GM19043 (cell line): ENCODE results near the gene OTOP2.

Experiments
- ATAC-seq: cut with Tn5 transposase; IDR thresholded peaks from one replicate; pipeline ENCODE4 v1.9.1; 2021; ENCODE audit warnings: low read depth; ENCODE audit not compliant: unreplicated experiment

OTOP2 gene

DNA sequence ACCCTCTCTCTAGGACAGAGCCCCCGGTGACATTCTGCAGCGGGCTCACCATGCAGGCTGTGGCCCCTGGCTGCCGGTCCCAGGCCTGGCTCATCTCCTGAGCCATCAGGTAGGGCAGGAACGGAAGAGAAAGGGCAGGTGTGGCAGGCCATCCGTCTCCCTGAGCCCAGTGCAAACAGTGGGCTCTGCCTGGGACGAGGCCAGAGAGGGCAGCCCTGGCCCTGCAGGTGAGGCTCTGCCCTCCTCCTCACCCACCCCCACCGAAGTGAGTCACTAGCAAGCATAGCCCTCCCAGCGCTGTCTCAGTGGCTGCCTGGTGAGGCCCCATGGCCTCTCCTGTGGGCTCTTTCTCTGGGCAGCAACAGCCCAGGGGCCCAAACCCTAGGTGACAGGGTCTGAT, 26.1 kb downstream of the OTOP2 start:
- ATAC-seq, result no peak

DNA sequence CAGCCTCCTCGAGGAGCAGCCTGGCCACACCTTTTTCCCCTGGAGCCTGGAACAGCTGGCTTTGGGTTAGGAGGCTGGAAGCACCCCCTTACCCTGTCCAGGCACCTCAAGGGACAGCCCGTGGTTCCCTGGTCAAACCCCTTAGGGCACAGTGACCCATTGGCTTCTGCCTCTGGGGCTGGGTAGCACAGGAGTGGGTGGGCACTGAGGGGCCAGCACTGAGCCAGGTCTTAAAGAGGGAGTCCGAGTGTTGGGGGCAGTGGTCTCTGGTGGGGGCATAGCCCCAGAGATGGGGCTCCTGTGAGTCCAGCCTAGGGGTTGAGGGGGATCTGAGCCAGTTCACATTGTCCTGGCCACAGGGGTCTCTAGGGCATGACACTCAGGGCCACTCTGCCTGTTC, 27.0 kb downstream of the OTOP2 start:
- no peak for ATAC-seq

DNA sequence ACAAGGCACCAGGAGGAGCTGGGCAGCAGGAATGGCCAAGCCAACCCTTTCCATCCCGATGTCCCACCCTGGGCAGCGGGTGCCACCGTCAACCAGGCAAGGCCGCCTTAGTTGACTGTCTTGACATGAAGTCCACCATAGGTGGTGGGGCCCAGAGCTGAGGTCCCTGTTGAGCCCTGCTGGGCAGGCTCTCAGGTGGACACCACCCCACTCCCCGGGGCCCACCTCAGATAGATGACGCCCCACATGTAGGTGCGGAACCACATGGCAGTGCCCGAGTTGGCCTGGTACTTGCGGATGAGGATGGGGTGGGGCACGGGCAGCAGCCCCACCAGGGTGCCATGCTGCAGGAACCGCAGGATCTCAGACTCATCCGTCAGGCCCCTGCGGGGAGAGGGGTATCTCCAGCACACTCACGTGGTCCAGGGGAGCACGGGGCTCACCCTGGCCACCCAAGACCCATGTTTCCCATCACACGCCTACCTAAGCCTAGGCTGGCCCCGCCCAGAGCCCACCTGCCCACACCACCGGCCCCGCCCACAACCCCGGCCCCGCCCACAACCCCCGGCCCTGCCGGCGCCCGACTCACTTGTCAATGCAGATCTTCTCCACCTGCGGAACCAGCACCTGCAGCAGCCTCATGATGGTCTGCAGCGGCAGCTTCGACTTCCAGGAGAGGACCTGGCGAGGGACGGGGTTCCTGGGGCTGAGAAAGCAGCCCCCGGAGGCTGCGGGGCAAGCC, 27.8 kb downstream of the OTOP2 start:
- no peak for ATAC-seq

DNA sequence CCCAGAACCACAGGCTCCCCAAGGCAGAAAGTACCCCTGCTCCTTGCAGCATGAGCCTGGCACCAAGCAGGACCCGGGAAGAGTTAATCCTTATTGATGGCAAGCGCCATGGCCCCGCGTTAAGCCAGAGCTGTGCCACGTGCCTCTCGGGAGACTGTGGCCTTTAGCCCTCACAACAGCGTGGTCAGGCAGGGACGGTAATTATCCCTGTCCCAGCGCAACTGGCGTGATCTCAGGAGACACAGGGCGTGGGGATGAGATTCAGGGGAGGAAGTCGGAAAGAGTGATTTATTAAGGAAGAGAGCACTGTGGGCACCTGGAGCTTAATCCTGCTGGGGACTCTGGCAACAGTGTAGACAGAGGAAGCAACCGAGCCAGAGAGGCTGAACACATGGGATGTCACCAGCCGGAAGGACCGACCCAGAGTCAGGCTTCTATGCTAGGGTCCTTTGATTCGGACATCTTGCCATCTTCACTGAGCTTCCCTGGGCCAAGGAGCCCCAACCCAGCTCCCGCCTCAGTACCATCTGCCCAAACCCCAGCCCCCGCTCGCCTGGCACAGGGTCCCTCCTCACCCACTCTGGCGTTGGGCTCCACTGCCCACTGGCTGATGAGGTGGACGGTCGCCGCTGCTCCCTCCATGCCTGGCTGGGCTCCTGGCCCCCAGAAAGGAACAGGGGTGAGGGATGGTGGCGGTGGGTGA, 28.5 kb downstream of the OTOP2 start:
- no peak for ATAC-seq

DNA sequence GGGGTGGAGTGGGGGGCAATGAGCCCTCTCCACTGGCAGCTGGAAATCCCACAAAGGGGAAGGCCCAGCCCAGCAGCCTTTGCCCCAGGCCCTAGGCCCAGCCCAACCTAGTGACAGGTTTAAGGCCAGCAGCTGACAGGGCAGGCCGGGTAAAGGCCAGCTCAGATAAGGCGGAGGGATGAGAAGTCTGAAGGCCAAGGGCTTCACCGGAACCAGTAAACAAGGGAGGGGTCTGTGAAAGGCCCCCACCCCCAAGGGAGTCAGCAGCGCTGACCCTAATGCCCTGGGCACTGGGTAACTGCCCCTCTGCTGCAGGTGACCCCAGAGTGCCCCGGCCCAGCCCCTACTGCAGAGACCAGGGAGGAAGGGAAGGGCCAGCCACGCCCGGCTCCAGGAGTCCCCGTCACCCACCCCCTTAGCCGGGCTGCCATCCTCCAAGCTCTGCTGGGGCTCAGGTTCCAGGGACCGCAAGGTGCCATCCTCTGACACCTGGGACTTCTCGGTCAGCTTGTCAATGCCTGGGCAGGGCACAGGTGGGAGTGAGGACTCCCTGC, 29.1 kb downstream of the OTOP2 start:
- no peak for ATAC-seq

DNA sequence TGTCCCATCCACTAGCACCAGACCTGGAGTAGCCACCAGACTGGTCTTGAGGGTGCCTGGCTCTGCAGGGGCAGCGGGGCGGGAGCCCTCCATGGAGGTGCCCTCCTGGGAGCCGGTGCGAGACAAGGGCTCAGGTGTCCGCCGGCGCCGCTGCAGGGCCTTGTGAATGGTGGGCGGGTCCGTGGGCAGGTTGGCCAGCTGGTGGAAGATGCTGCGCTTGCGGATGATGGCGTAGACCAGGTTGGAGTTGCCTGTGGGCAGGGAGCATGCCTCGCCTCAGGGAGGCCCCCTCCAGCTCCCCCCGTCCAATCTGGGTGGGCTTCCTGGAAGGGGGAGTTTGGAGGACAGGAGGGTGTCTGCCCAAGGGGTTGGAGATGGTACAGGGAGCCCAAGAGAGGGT, 30.0 kb downstream of the OTOP2 start:
- no peak for ATAC-seq

DNA sequence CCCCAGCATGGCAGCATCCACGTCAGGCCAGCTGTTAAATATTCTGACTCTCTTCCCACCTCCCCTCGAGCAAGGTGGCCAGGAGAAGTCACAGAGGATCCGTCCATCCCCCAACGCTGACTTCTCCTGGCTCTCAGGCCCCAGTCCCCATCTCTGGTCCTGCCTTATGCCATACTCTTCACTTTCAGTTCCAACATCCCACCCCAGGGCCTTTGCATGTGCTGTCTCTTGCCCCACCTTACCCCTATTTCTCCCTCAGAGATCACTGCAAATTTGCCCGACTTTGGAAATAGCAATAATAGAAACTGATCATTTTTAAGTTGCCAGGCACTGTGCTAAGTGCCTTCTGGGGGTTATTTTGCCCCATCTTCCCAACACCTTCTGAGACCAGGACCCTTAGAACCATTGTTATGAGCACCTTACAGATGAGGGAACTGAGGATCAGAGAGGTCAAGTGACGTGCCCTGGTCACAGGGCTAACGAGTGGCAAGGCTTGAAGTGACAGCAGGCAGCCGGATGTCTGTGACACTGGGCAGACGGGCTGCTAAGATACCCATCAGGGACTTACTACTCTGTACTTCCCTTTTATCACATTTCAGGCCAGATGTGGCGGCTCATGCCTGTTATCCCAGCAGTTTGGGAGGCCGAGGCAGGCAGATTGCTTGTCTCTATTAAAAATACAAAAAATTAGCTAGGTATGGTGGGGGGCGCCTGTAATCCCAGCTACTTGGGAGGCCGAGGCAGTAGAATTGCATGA, 30.8 kb downstream of the OTOP2 start:
- no peak for ATAC-seq

DNA sequence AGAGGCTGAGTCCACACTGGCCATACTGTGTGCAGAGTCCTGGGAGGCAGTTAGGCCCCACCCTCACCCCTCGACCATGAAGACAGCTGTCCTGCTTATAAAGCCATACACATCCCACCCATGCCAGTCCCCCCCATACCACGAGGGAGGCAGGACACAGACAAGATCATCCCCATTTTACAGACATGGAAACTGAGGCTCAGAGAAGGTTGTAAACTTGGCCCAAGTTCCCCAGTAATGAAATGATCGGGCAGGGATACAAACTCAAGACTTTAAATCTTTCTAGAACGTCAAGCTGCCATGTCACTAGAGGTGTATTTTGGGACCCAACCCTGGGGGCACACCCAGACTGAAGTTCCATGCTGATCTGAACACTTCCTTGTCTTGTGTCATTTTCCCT, 32.0 kb downstream of the OTOP2 start:
- ATAC-seq, result no peak

DNA sequence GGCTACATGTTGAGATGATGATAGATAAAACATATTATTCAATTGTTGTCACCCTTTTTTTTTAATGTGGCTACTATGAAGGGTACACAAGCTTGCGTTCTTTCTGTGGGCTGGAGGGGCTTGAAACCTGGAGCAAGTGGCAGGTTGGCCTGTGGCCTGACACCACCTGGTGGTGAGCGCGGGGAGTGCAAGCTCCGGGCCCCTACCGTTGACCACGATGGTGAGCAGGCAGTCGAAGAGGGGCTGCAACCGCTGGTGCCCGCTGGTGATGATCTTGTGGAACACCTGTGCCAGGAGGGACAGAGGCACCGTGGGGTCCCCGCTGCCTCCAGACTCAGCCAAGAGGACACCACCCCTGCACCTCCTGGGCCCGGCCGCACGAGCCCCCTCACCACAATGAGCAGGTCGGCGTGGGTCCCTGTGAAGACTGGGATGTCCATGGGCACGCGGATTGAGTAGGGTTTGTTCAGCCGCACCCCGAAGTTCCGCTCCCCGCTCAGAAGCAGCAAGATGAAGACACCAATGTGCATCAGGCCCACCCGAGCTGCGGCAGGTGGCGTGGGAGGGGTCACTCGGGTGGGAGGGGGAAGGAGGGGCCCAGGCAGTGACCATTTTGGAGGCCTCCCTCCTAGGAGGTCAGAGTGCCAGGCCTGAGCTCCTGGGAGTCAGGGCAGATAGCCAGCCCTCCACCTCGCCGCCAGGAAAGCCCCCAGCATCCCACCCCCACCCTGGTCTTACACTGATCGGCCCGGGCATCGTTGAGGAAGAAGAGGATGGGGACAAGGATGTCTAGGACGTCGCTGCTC, 34.1 kb downstream of the OTOP2 start:
- no peak for ATAC-seq

DNA sequence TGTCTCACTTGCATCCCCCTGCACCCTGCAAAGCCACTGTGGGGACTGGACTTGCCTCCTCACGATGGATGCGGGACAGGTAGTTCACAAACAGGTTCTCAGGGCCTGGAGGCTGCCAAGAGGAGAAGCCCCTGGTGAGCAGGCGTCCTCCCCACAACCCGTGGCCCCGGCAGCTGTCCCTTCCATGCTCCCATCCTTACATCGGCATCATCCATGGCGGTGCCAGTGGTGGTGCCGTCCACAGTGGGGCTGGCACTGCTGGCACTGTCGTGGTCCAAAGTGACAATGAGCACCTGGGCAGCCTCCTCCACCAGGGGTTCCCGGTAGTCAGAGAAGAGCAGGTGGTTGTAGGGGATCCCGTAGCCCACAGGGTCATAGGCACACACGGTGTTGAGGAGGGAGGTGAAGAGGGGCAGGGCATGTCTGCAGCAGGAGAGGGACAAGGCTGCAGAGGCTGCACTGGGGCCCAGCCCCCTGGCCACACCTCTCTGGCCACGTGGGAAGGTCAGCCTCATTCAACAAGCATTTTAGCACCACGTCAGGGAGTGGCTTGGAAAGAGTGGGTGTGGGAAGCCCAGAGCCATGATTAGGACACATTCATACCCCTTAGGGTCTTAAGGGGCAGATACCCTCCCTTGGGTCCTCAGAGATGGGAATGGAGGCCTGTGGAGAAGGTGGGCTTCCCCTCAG, 35.9 kb downstream of the OTOP2 start:
- no peak for ATAC-seq

DNA sequence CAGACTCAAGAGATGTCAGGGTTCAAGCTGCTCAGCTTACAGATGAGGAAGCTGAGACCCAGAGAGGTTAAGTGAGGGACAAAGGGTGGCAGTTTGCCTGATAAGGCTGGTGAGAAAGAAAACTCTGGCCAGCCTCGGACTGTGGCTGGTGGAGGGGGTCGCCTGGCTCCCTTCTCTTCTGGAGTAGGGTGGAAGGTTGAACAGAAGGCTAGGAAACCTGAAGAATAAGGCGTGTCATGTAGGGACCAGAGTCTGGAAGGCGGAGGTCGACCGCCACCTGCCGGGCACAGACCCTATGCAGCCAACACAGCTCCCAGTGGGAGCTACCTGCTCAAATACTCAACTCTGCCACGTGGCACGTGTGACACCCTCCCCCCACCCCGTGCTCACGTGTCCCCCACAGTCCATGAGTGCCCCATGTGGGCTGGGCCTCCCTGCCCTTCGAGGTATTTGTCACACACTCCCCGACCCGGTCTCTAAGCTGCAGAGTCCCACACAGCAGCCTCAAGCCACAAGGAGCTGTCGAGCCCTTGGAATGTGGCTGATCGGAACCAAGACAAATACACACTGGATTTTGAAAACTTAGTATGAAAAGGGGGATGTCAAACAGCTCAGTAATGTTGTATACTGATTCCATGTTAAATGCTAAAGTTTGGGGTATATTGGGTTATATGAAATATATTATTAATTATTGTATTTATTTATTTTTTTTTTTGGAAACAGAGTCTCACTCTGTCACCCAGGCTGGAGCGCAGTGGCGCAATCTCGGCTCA, 36.7 kb downstream of the OTOP2 start:
- ATAC-seq, result no peak

DNA sequence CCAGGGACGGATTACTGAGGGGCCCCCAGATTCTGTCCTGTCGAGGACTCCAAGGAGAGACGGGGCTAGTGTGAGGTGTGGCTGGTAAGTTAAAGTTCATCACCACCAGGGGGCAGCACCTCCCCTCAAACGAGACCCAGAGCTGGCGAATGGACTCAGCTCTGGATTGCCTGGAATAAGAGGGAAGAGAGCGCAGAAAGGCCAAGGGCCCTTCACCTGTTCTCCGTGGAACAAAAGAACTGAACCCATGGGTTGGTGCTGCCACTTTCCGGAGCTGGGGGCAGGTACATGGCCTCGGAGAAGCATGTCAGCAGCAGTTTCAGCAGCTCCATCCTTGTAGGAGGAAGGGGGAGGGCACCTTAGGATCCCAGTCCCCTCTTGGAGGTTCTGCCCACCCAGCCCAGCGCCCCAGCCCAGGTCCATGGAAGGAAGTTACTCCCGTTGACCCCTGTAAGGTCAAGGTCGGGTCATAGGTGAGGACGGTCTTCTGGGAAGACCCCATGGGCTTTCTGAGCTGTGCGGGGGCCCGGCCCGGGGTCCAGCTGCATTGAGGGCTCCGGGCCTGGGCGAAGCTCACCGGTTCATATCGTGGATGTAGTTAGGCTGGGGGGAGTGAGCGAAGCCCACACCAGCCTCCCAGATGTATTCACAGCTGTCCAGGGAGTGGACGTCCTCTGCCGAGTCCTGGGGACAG, 37.7 kb downstream of the OTOP2 start:
- ATAC-seq, result no peak

DNA sequence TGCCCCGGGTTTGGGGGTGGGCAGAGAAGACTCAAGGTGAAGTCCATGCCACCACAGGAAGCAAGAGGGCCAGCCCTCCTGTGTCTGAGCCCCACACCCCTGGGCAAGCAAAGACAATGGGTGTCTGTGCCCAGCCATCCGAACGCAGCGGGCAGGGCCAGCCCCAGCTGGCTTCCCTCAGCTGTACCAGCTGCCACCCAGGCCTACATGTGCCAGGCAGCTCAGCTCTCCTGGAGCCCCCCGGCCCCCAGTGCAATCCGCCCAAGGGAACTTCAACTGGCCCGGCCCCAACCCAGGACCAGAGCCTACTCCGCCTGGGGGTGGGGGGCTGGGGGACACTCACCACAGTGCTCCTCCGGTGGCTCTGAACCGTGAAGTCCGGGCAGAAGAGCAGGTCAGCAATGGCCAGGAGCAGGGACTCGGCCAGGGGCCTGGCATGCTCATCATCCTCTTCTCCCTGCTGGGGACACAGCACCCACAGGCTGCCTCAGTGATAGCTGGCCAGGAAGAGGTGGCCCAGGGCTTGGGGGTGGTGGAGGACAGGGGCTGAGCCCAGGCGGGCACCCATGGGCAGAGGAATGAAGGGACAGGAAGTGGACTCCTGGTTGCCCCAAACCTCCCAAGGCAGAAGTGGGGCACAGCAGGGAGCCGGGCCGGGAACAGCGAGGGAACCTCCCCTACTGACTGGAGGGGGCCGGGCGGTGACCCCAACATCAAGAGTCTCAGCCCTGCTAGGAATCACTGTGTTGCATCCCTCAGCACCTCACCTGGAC, 38.7 kb downstream of the OTOP2 start:
- no peak for ATAC-seq

DNA sequence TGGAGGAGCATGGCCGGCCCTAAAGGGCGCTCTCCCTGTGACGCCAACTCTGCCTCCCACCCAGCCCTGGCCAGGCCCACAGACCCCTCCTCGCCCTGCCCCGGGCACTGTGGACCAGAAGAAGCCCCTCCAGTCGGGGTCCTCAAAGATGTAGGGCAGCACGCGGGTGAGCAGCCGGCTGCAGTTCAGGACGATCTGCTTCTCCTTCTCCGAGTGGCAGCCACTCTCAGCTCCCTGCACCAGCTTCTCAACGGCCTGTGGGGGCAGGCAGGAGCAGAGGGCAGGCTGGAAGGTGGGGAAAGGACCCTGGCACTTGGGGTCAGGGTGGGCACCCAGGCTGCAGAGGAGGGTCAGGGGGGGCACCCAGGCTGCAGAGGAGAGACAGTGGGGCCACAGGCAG, 39.6 kb downstream of the OTOP2 start:
- ATAC-seq, result no peak

DNA sequence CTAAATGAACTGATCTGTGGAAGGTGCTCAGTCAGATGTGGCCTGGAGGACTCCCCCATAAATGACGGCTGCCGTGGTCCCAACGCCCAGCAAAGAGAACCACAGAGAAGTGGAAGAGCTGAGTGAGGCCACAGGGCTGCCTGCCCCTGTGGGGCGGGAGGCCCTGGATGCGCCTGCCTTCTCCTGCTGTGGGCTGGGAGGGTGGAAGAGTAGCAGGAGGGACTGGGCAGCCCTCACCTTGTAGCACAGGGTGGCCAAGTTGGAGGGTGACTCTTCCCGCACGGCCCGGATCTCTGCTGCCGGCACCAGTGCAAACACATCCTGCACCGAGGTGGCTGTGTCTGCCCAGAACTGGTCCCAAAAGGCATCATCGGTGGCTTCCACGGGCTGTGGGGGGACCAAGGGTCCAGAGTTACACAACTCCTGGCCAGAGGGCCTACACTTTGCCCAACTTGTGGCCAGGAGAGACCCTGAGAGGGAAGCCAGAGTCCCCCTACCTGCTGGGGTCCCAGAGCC, 40.2 kb downstream of the OTOP2 start:
- ATAC-seq, result no peak

DNA sequence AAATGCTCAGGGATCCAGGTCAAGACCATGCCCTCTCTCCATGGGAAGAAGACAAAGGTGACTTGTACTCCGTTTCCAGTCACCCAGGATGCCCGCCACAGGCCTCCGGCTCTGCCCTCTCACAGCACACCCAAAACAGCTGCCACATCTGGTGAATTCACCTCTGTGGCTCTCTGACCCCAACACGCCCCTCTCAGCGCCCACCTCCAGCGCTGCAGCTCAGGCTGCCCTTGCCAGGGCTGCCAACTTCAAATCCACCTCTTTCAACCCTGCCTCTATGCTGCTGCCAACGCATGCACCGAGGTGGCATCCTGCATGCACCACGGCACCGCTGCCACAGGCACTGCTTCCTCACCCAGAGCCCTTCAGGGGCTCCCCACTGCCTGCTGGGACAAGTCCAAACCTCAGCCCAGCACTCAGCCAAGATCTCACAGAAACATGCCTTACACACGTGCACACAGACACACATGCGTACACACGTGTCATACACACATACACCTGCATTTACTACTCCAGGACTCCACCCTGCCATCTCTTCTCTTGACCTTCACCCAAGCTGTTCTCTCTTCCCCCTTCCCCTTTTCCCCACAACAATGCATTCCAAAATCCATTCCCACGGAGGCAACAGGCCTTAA, 41.0 kb downstream of the OTOP2 start:
- ATAC-seq, result no peak

DNA sequence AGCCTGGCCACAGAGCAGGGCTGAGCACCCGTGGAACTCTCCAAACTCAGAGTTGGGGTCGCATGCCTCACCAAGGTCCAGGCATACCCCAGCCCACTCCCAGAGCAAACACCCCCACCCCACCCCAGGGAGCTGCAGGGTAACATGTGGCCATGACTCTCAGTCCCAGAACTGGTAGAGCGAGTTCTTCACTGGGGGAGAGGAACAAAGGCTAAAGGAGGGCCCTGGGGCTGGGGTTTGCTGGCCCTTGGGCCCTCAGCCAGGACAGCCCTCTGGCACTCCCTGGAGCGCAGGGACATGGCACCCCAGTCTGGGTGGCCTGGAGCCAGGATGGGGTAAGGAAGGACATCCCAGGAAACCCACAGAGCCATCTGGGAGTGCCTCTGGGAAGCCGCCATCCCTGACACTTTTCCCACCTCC, 44.3 kb downstream of the OTOP2 start:
- ATAC-seq, result no peak
